Measurements from ENCODE around the gene RAB7B. TPM values are rescaled to one million over a fixed set of nuclear protein-coding genes. Genes with fewer than 3 reads are reported as not detected.

RAB7B gene
- total and polyA plus RNA-seq, 9 of the 15 experiments (the other 6 are each of a cell fraction or from before 2014, with no cell fraction given), result 0.03 to 0.29 (median 0.07) TPM; not detected in 4

- TF ChIP-seq THRB (CRISPR knock-in tag; conservative IDR thresholded peaks at IDR 0.05) (no peak), ADNP (tag; IDR thresholded peaks at IDR 0.05) (no peak), ZNF444 (CRISPR knock-in tag; IDR thresholded peaks at IDR 0.05) (no peak), ZNF140 (CRISPR knock-in tag; IDR thresholded peaks at IDR 0.05) (no peak)
Measured at GRCh38 chr1:205934788-205935187, 68.4 kb downstream of the RAB7B start (continued).

DNA sequence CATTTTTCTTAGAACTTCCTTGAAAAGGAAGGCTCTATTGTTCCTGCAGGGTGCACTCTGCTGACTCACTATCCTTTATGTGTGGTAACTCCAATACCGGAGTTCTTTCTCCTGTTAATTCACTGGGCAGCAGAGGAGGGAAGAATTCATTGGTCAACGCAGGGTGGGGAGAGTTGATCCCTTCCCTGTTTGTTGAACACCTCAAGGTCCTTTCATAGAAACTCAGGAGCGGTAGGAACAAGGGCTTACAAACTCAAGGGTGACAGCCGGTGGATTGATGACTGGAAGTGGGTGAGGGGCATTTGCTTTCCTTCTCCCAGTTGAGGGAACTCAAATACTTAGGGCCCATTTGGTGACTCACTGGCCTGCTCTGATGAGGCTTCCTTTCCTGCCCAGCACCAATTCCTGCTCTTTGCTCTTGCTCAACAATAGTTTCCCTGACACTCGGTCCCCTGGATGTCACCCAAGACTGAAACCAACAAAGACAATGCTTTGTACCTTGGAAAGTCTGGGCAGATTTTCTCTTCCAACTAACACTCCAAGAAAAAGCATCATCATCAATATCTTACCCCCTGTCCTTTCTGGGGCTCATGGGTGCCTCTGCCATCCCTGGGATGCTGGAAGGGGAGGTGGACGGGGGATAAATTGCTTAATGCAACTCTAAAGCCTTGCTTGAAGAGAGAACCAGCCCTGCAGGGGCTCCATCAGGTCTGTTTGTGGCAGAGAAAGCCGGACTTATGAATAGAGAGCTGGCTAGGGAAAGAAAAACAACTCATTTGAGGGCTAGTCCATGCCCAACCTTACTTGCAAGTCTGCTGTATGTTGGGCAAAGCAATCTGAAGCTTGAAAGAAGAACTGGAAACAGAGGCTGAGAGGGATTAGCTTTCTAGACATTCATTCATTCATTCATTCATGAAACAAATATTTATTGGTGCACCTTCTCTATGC is 69.2 kb downstream of the RAB7B start:
- CTCF ChIA-PET (ENCODE audit: low intra/inter-chr PET ratio), result no interaction called here
- in situ Hi-C loops (cut with MboI) (no loop called here), intact Hi-C loops (cut with micrococcal nuclease) (no loop called here)
- H3K4me3 ChIP-seq, result no peak overlapping the region
- POLR2A ChIA-PET, result interaction anchor here (1.7 kb wide), 1 partner anchor 13 kb away, joined by 6 read pairs; no protein-coding TSS in a partner anchor
- WGBS (ENCODE audit: insufficient coverage, low coverage, missing lambda C conversion rate), result 3% methylated on average over 7 of the region's 7 CpGs
- peaks cover 4 to 17% of the 10 kb centered on the region in 2 experiments; a peak in 3 of 5 replicates for H3K4me1 ChIP-seq (replicated peaks in 1 of 2; ENCODE audit: control insufficient read depth in 2 of 2, insufficient read depth in 2 of 2, low read length in 2 of 2)
- BruUV-seq (replicated peaks), result no TSS peak
- H3K36me3 ChIP-seq (ENCODE audit: control insufficient read depth, insufficient read depth, low read length), result no peaks in the 10 kb centered on the region
- H3K9me3 ChIP-seq (replicated peaks; ENCODE audit: control insufficient read depth, insufficient read depth, low read depth, low read length), result no peaks in the 10 kb centered on the region
- H3K79me2 ChIP-seq (ENCODE audit: control insufficient read depth, insufficient read depth, low read length), result no peaks in the 10 kb centered on the region
- peaks cover 45 to 88% of the 10 kb centered on the region in 2 experiments for H3K27me3 ChIP-seq (ENCODE audit: control insufficient read depth in 2 of 2, insufficient read depth in 2 of 2, low read length in 2 of 2)
- no peak overlapping the region for H3K9ac ChIP-seq (ENCODE audit: insufficient read depth in 1 of 2, low read depth in 2 of 2, low read length in 2 of 2)
- FAIRE-seq, result peak; percentile 51
- no peak for DNase-seq (ENCODE audit: extremely low read depth in 1 of 4, low spot score in 3 of 4)
- no peak overlapping the region for H3K27ac ChIP-seq (ENCODE audit: extremely low read depth, low read depth, low read length)
- H3K4me2 ChIP-seq (ENCODE audit: insufficient read depth, low read length), result no peak overlapping the region; the same call in 1 of the 2 replicates
- ATAC-seq, result no peak
- 0 out of 2 replicates have a peak, but pooled peaks cover 8% of the 10 kb centered on the region for H4K20me1 ChIP-seq (replicated peaks; ENCODE audit: control insufficient read depth, insufficient read depth, low read length)
- peak overlapping the region; percentile 27; the same call in 1 of the 2 replicates for H2AFZ ChIP-seq (ENCODE audit: low read depth, low read length)
- H3K9me1 ChIP-seq (ENCODE audit: control insufficient read depth, insufficient read depth, low read length), result peaks cover 5% of the 10 kb centered on the region
- TF ChIP-seq SRSF7 (optimal IDR thresholded peaks at IDR 0.05; ENCODE audit: low read depth, low read length) (no peak), GABPA (tag; conservative IDR thresholded peaks at IDR 0.05; ENCODE audit: low read depth) (no peak), TFE3 (CRISPR knock-in tag; IDR thresholded peaks at IDR 0.05) (no peak), CEBPG (CRISPR knock-in tag; IDR thresholded peaks at IDR 0.05) (no peak), CEBPG (tag; conservative IDR thresholded peaks at IDR 0.05 in 1 of 2, IDR thresholded peaks at IDR 0.05 in 1 of 2) (peak; percentile 32 to 37; a peak in 2 of 4 replicates), NFE2 (IDR thresholded peaks at IDR 0.05; ENCODE audit: low read depth) (peak; percentile 45), ZNF717 (CRISPR knock-in tag; IDR thresholded peaks at IDR 0.05) (no peak), MYBL2 (IDR thresholded peaks at IDR 0.05; ENCODE audit: low read depth) (no peak), MYBL2 (CRISPR knock-in tag; IDR thresholded peaks at IDR 0.05; ENCODE audit: borderline replicate concordance) (no peak), FOXJ3 (CRISPR knock-in tag; IDR thresholded peaks at IDR 0.05) (no peak), ZNF263 (CRISPR knock-in tag; IDR thresholded peaks at IDR 0.05; ENCODE audit: borderline replicate concordance) (no peak)
- TF ChIP-seq, protein P1, sequence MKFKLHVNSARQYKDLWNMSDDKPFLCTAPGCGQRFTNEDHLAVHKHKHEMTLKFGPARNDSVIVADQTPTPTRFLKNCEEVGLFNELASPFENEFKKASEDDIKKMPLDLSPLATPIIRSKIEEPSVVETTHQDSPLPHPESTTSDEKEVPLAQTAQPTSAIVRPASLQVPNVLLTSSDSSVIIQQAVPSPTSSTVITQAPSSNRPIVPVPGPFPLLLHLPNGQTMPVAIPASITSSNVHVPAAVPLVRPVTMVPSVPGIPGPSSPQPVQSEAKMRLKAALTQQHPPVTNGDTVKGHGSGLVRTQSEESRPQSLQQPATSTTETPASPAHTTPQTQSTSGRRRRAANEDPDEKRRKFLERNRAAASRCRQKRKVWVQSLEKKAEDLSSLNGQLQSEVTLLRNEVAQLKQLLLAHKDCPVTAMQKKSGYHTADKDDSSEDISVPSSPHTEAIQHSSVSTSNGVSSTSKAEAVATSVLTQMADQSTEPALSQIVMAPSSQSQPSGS (CRISPR knock-in tag; IDR thresholded peaks at IDR 0.05), result no peak
